ENCODE measurements around the gene AOX1.
A peak's percentile ranks its signal among the peaks of the same experiment; 100 is the strongest.
"Not testable (repeated sequence)": the region's sequence is repeated elsewhere in the genome, so short reads cannot be mapped to it uniquely, and the experiment has no call there.

AOX1 gene

GRCh38 chr2:200703926-200704637 lies 118.3 kb downstream of the AOX1 start:
- DNase-seq: no peak

GRCh38 chr2:200705305-200706041 lies 119.7 kb downstream of the AOX1 start:
- no peak for DNase-seq

GRCh38 chr2:200708943-200709342 lies 123.1 kb downstream of the AOX1 start:
- no peak for DNase-seq

- peak; percentile 94 to 98 for DNase-seq
These were observed 127.3 kb downstream of the AOX1 start for GRCh38 chr2:200713003-200713703.

DNA sequence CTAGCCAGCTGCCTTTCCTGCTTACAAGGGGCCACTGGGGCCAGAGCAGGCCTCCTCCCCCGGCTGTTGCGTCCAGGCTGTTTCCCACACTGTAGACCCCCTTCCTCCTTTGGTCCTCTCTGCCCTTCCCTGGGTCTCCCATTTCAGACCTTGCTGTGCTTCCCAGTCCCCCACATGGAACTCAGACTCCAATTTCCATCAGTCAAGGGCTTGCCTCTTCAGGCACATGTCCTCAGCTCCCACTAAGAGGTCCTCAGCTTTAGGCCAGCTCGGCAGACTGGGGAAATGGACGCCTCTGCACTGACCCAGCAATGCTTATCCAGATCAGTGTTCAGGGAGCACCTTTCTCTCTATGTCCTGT lies 127.9 kb downstream of the AOX1 start:
- no peak for DNase-seq

GRCh38 chr2:200715014-200715413 lies 129.2 kb downstream of the AOX1 start:
- not testable (repeated sequence) for DNase-seq

DNA sequence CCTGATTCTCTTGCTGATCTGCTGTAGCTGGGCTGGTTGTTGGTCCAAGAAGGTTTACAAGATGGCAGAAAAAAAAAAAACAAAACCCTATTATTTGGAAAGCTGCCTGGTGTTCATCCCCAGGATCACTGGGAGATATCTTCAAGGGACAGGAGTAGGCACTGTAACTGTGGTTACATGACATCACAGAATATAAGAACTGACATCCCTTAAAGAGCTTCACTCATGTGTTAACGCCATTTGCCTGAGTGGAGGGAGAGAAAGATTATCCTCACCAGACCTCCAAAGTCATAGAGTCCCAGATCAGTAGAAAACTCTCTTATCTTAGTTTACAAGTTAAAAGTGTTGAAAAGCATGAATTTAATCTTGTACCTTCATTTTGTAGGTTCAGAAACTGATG lies 130.6 kb downstream of the AOX1 start:
- DNase-seq: no peak

All from inflammatory macrophage treated with lipopolysaccharide for 1 hour (primary cell).